ENCODE results near the gene SAFB.
A peak's percentile ranks its signal among the peaks of the same experiment; 100 is the strongest.
"Not testable (repeated sequence)": the region's sequence is repeated elsewhere in the genome, so short reads cannot be mapped to it uniquely, and the experiment has no call there.

SAFB gene

GRCh38 chr19:5680437-5681368, 57.8 kb downstream of the SAFB start, which contains the start of the genes HSD11B1L and MICOS13:
HSD11B1L (plus strand) TSS chr19:5681027; CDS start chr19:5684833, 3,806 bp downstream.
MICOS13 (minus strand) TSS chr19:5680516; CDS start chr19:5680486, 30 bp downstream.
- peaks cover 19% of the 10 kb centered on the region for H3K4me1 ChIP-seq
- H4K20me1 ChIP-seq, result no peaks in the 10 kb centered on the region
- H3K27me3 ChIP-seq, result no peaks in the 10 kb centered on the region
- H3K36me3 ChIP-seq, result peaks cover 23% of the 10 kb centered on the region; the same call in 1 of the 2 replicates
- TF ChIP-seq Cebpa-rat (IDR thresholded peaks at IDR 0.05), result no peak
- H3K4me3 ChIP-seq, result peak within 1 kb of the TSS; percentile 91
- peak within 1 kb of the TSS; percentile 88 for H3K27ac ChIP-seq
- peak within 1 kb of the TSS; percentile 95 for H3K4me2 ChIP-seq
- no peaks in the 10 kb centered on the region for H3K9me3 ChIP-seq
- peak within 1 kb of the TSS; percentile 89 for H3K9ac ChIP-seq

- H3K4me2 ChIP-seq, result peak overlapping the region; percentile 90
- no peak overlapping the region for H3K27ac ChIP-seq
- no peaks in the 10 kb centered on the region for H3K27me3 ChIP-seq
- H3K4me1 ChIP-seq, result peaks cover 27% of the 10 kb centered on the region
- peak overlapping the region; percentile 91 for H3K4me3 ChIP-seq
- H4K20me1 ChIP-seq, result no peaks in the 10 kb centered on the region
- H3K9me3 ChIP-seq, result no peaks in the 10 kb centered on the region
- peak overlapping the region; percentile 89; the same call in 1 of the 2 replicates for H3K9ac ChIP-seq
- peaks cover 16% of the 10 kb centered on the region; the same call in 1 of the 2 replicates for H3K36me3 ChIP-seq
- TF ChIP-seq Cebpa-rat (IDR thresholded peaks at IDR 0.05), result no peak
Measured at GRCh38 chr19:5681391-5682106, 58.7 kb downstream of the SAFB start.

- no peak for TF ChIP-seq Cebpa-rat (IDR thresholded peaks at IDR 0.05)
Measured at GRCh38 chr19:5682107-5682482, 59.2 kb downstream of the SAFB start.

GRCh38 chr19:5683177-5683886, 60.4 kb downstream of the SAFB start:
- H4K20me1 ChIP-seq, result no peaks in the 10 kb centered on the region
- H3K4me1 ChIP-seq, result peaks cover 33% of the 10 kb centered on the region
- no peak overlapping the region for H3K9ac ChIP-seq
- no peaks in the 10 kb centered on the region for H3K27me3 ChIP-seq
- no peak overlapping the region for H3K4me3 ChIP-seq
- H3K27ac ChIP-seq, result no peak overlapping the region
- H3K36me3 ChIP-seq, result peaks cover under 1% of the 10 kb centered on the region; the same call in 1 of the 2 replicates
- H3K4me2 ChIP-seq, result no peak overlapping the region
- no peak for TF ChIP-seq Cebpa-rat (IDR thresholded peaks at IDR 0.05)
- H3K9me3 ChIP-seq, result no peaks in the 10 kb centered on the region

More at GRCh38 chr19:5682107-5682482, 59.2 kb downstream of the SAFB start:
- H3K36me3 ChIP-seq, result peaks cover 11% of the 10 kb centered on the region; the same call in 1 of the 2 replicates
- no peaks in the 10 kb centered on the region for H3K27me3 ChIP-seq
- peaks cover 27% of the 10 kb centered on the region for H3K4me1 ChIP-seq
- no peaks in the 10 kb centered on the region for H4K20me1 ChIP-seq
- H3K27ac ChIP-seq, result no peak overlapping the region
- H3K9me3 ChIP-seq, result no peaks in the 10 kb centered on the region
- no peak overlapping the region for H3K9ac ChIP-seq
- no peak overlapping the region for H3K4me3 ChIP-seq
- peak overlapping the region; percentile 90 for H3K4me2 ChIP-seq

- Histone ChIP-seq H3K27ac (no peak overlapping the region), H3K36me3 (no peaks in the 10 kb centered on the region), H3K27me3 (no peaks in the 10 kb centered on the region), H3K9ac (no peak overlapping the region), H3K4me1 (peaks cover 27% of the 10 kb centered on the region), H3K4me3 (no peak overlapping the region), H3K9me3 (no peaks in the 10 kb centered on the region), H3K4me2 (no peak overlapping the region), H4K20me1 (no peaks in the 10 kb centered on the region)
- TF ChIP-seq Cebpa-rat (IDR thresholded peaks at IDR 0.05), result no peak
Measured at GRCh38 chr19:5684694-5685430, 62.0 kb downstream of the SAFB start.

GRCh38 chr19:5686326-5686646, 63.4 kb downstream of the SAFB start:
- Histone ChIP-seq H3K9ac (peak overlapping the region; percentile 77), H3K36me3 (0 out of 2 replicates have a peak, but pooled peaks cover under 1% of the 10 kb centered on the region), H3K9me3 (no peaks in the 10 kb centered on the region), H3K4me2 (peak overlapping the region; percentile 93), H3K4me1 (peaks cover 24% of the 10 kb centered on the region), H3K27me3 (no peaks in the 10 kb centered on the region), H3K27ac (peak overlapping the region; percentile 72), H4K20me1 (peaks cover 11% of the 10 kb centered on the region), H3K4me3 (peak overlapping the region; percentile 76)
- no peak for TF ChIP-seq Cebpa-rat (IDR thresholded peaks at IDR 0.05)

- no peaks in the 10 kb centered on the region for H3K9me3 ChIP-seq
- peak overlapping the region; percentile 77 for H3K9ac ChIP-seq
- peak overlapping the region; percentile 72 for H3K27ac ChIP-seq
- peak overlapping the region; percentile 76 for H3K4me3 ChIP-seq
- peak overlapping the region; percentile 93 for H3K4me2 ChIP-seq
- H3K36me3 ChIP-seq, result peaks cover 5% of the 10 kb centered on the region
- peaks cover 17% of the 10 kb centered on the region for H4K20me1 ChIP-seq
- peaks cover 22% of the 10 kb centered on the region for H3K4me1 ChIP-seq
- no peak for TF ChIP-seq Cebpa-rat (IDR thresholded peaks at IDR 0.05)
- no peaks in the 10 kb centered on the region for H3K27me3 ChIP-seq
Measured at GRCh38 chr19:5686647-5687359, 63.9 kb downstream of the SAFB start.

- peaks cover 13% of the 10 kb centered on the region for H3K36me3 ChIP-seq
- no peak for TF ChIP-seq Cebpa-rat (IDR thresholded peaks at IDR 0.05)
- H3K9ac ChIP-seq, result no peak overlapping the region
- peaks cover 24% of the 10 kb centered on the region for H4K20me1 ChIP-seq
- no peaks in the 10 kb centered on the region for H3K27me3 ChIP-seq
- no peaks in the 10 kb centered on the region for H3K9me3 ChIP-seq
- peaks cover 30% of the 10 kb centered on the region for H3K4me1 ChIP-seq
- H3K4me3 ChIP-seq, result peak overlapping the region; percentile 76; the same call in 1 of the 2 replicates
- peak overlapping the region; percentile 93 for H3K4me2 ChIP-seq
- H3K27ac ChIP-seq, result peak overlapping the region; percentile 41; the same call in 1 of the 2 replicates
Measured at GRCh38 chr19:5687360-5688198, 64.7 kb downstream of the SAFB start.

- Histone ChIP-seq H3K36me3 (peaks cover 21% of the 10 kb centered on the region), H4K20me1 (peaks cover 32% of the 10 kb centered on the region), H3K4me1 (peaks cover 33% of the 10 kb centered on the region)
- H3K4me3 ChIP-seq, H3K4me2 ChIP-seq, H3K27ac ChIP-seq, H3K9ac ChIP-seq, H3K27me3 ChIP-seq, H3K9me3 ChIP-seq: not testable (repeated sequence)
Measured at GRCh38 chr19:5688262-5688881, 65.5 kb downstream of the SAFB start.

Data from BLaER1 (cell line).